HL-60 (cell line): ENCODE data around the gene SNX5.

Source experiments
- DNase-seq, 2 experiments: peaks; one replicate each; pipeline ENCODE4 v3.0.0-alpha.2; 2010 to 2020; ENCODE audit warnings: low read depth in 1 of 2, low spot score in 1 of 2
- H3K27ac ChIP-seq: fragments of 250-450 bp; sonication (Bioruptor Pico); replicated peaks from 2 replicates; pipeline ENCODE4 v1.5.1; 2020; ENCODE audit warnings: mild to moderate bottlenecking, moderate library complexity
- H3K27me3 ChIP-seq: fragments of 250-450 bp; sonication (Bioruptor Pico); 2 replicates; pipeline ENCODE4 v1.5.1; 2021; ENCODE audit warnings: mild to moderate bottlenecking, moderate library complexity; ENCODE audit not compliant: insufficient read depth, poor library complexity, severe bottlenecking
- H3K4me3 ChIP-seq: replicated peaks from 2 replicates; pipeline ENCODE4 v1.5.1; 2011; ENCODE audit warnings: mild to moderate bottlenecking, control low read depth, low read length; ENCODE audit not compliant: insufficient read depth
- CTCF ChIP-seq: IDR thresholded peaks from one replicate; pipeline ENCODE4 v1.5.1; 2011; ENCODE audit warnings: low read length, control low read depth, inconsistent platforms; ENCODE audit not compliant: insufficient read depth
- GABPA ChIP-seq: IDR thresholded peaks from 2 replicates; pipeline ENCODE4 v1.6.1; 2012; ENCODE audit warnings: low read depth
- POLR2AphosphoS5 ChIP-seq: IDR thresholded peaks from 2 replicates; pipeline ENCODE4 v1.6.1; 2012; ENCODE audit warnings: low read depth
- REST ChIP-seq: IDR thresholded peaks from 2 replicates; pipeline ENCODE4 v1.6.1; 2012; ENCODE audit warnings: low read depth; ENCODE audit not compliant: insufficient replicate concordance
- SPI1 ChIP-seq: IDR thresholded peaks from 2 replicates; pipeline ENCODE4 v1.6.1; 2012; ENCODE audit warnings: low read depth, mild to moderate bottlenecking, borderline replicate concordance

The SNX5 gene

DNA sequence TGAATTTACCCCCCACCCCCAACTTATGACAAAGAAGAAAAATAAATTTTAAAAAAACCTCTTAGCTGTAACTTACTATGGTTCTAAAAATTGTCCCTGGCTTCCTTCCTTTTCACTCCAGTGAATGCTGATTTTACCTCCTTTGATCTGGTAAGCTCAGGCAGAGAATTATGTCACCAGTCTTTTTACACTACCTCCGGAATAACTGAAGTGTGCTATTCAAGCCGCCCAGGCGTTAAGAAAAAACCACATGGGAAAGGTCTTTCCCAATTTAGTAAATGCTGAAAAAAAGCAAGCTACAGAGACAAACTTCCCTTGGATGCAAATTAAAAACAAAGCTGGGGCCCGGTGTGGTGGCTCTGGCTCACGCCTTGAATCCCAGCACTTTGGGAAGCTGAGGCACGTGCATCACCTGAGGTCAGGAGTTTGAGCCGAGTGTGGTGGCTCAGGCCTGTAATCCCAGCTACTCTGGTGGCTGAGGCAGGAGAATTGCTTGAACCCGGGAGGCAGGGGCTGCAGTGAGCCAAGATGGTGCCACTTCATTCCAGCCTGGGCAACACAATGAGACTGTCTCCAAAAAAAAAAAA, 12.4 kb downstream of the SNX5 start:
- no peak overlapping the region for H3K27ac ChIP-seq
- no peak for DNase-seq
- no peaks in the 10 kb centered on the region for H3K27me3 ChIP-seq
- no peak for TF ChIP-seq SPI1
- no peak for TF ChIP-seq POLR2AphosphoS5
- no peak for TF ChIP-seq REST
- no peak for TF ChIP-seq GABPA
- TF ChIP-seq CTCF: no peak
- no peak overlapping the region for H3K4me3 ChIP-seq

- 0 out of 2 replicates have a peak overlapping the region, but pooled peaks have one; percentile 17 for H3K27ac ChIP-seq
- TF ChIP-seq CTCF: no peak
- TF ChIP-seq SPI1: no peak
- TF ChIP-seq REST: no peak
- no peak for TF ChIP-seq GABPA
- TF ChIP-seq POLR2AphosphoS5: no peak
- H3K27me3 ChIP-seq: no peaks in the 10 kb centered on the region
- no peak overlapping the region for H3K4me3 ChIP-seq
- DNase-seq: no peak
Measured at GRCh38 chr20:17955302-17955701, 13.3 kb downstream of the SNX5 start.

GRCh38 chr20:17953935-17954334, 14.7 kb downstream of the SNX5 start:
- Histone ChIP-seq H3K4me3 (no peak overlapping the region), H3K27me3 (no peaks in the 10 kb centered on the region), H3K27ac (no peak overlapping the region)
- TF ChIP-seq GABPA: no peak
- no peak for TF ChIP-seq REST
- no peak for TF ChIP-seq SPI1
- TF ChIP-seq POLR2AphosphoS5: no peak
- no peak for TF ChIP-seq CTCF
- DNase-seq: no peak
